K562 treated with DMSO at 1 percent for 4 hours (cell line): ENCODE data around the gene SORL1. TPM values are rescaled to one million over a fixed set of nuclear protein-coding genes. Genes with fewer than 3 reads are reported as not detected.

Experiments used
- total RNA-seq: library from RNA; unstranded; fragments of 300-600 nt; gene quantifications from 2 replicates; pipeline ENCODE4 v1.2.3, GENCODE V29; 2022; ENCODE audit not compliant: insufficient read depth

The SORL1 gene, protein sequence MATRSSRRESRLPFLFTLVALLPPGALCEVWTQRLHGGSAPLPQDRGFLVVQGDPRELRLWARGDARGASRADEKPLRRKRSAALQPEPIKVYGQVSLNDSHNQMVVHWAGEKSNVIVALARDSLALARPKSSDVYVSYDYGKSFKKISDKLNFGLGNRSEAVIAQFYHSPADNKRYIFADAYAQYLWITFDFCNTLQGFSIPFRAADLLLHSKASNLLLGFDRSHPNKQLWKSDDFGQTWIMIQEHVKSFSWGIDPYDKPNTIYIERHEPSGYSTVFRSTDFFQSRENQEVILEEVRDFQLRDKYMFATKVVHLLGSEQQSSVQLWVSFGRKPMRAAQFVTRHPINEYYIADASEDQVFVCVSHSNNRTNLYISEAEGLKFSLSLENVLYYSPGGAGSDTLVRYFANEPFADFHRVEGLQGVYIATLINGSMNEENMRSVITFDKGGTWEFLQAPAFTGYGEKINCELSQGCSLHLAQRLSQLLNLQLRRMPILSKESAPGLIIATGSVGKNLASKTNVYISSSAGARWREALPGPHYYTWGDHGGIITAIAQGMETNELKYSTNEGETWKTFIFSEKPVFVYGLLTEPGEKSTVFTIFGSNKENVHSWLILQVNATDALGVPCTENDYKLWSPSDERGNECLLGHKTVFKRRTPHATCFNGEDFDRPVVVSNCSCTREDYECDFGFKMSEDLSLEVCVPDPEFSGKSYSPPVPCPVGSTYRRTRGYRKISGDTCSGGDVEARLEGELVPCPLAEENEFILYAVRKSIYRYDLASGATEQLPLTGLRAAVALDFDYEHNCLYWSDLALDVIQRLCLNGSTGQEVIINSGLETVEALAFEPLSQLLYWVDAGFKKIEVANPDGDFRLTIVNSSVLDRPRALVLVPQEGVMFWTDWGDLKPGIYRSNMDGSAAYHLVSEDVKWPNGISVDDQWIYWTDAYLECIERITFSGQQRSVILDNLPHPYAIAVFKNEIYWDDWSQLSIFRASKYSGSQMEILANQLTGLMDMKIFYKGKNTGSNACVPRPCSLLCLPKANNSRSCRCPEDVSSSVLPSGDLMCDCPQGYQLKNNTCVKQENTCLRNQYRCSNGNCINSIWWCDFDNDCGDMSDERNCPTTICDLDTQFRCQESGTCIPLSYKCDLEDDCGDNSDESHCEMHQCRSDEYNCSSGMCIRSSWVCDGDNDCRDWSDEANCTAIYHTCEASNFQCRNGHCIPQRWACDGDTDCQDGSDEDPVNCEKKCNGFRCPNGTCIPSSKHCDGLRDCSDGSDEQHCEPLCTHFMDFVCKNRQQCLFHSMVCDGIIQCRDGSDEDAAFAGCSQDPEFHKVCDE (N-terminal part only)
- total RNA-seq, result not detected in 2 replicates

GRCh38 chr11:121451986-121452608, at the start of gene SORL1:
Gene SORL1, plus strand, starts transcription at chr11:121452314. Its CDS starts 18 bp downstream, at chr11:121452332.

GRCh38 chr11:121452609-121453150, 566 bp downstream of the SORL1 start, which contains the start of gene SORL1-AS1:
Gene SORL1-AS1, minus strand, starts transcription at chr11:121452967.

Other genes starting within 250 kb of the SORL1 start
- 8.5 and 10.7 TPM in 2 replicates for gene SC5D, start 159.5 kb upstream of the SORL1 start, total RNA-seq